Retina (tissue), 1 donor: ENCODE results near the gene PPP4R2.

Source experiments
- DNase-seq: peaks from one replicate; pipeline ENCODE4 v3.0.0-alpha.2; 2016

Gene PPP4R2

DNA sequence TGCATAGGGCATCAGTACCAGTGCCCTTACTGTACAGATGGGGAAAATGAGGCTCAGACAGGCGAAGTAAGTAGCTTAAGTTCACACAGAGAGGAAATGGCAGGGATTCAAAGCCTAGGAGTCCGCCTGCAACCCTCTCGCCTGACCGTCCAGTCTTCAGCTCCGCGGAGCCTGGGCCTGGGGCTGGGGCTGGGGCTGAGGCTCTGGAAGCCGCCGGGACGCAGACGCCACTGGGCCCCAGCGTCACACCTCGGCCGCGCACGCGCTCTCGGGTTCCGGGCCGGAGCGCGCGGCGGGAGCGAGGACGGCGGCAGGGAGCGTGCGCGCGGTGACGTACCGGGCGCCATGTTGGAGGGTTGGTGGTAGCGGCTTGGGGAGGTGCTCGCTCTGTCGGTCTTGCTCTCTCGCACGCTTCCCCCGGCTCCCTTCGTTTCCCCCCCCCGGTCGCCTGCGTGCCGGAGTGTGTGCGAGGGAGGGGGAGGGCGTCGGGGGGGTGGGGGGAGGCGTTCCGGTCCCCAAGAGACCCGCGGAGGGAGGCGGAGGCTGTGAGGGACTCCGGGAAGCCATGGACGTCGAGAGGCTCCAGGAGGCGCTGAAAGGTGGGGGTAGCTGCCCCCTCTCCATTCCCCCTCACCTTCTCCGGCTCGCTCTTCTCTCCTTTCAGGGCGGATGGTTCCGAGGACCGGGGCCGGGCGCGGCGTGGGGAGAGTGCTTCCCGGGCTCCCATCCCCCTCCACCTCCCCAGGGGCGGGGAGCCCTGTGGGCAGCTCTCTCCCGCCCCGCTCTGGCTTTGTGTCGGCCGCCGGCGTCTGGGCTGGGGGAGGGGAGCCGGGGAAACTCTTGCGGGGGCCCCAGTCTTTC, at the start of gene PPP4R2:
Gene PPP4R2, plus strand, starts transcription at position 339 of the 861 bp plus-strand sequence. Its CDS starts 227 bp downstream, at position 566.
- DNase-seq = peak; percentile 97

- DNase-seq = no peak
These were observed 48.7 kb upstream of the PPP4R2 start for GRCh38 chr3:72947715-72948490.

- DNase-seq = no peak
These were observed 47.6 kb upstream of the PPP4R2 start for GRCh38 chr3:72949016-72949415.

GRCh38 chr3:72950372-72950771, 46.2 kb upstream of the PPP4R2 start:
- no peak for DNase-seq

DNA sequence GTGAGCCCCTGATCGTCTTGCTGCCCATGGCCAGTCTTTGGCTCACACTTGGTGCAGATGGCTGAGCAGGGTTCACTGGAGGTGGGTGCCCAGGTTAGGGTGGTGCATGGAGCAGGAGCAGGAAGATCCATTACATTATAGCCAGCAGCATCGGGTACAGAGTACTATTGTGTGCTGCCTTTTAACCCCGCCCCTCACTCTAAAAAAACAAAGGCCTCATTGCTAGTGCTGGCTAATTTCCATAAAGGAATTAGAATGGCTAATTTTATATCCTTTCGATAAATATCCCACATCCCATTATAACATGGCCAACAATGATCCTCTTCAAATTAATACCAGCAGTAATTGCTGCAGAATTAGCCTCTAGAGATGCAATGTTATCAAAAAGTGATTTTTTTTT, 45.8 kb upstream of the PPP4R2 start:
- DNase-seq = no peak

DNA sequence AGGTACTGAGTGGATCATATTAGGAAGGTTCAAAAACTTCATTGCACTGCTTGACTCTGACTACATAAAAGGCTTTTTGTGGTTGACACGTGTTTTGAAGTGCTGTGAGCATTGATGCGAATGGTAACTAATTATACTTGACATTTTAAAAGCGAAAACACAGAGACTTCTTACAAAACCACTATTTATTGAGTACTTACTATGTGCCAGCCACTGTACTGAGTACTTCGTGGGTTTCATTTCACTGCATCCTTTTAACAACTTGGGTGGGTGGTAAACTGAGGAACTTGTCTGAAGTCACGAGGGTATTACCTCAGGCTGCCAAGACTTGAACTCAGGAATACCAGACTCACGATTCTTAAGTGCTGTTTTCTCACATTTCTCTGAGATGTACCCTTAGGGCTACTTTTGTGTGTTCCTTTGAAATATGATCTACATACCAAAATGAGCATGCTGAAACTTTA, 45.3 kb upstream of the PPP4R2 start:
- DNase-seq = no peak

DNA sequence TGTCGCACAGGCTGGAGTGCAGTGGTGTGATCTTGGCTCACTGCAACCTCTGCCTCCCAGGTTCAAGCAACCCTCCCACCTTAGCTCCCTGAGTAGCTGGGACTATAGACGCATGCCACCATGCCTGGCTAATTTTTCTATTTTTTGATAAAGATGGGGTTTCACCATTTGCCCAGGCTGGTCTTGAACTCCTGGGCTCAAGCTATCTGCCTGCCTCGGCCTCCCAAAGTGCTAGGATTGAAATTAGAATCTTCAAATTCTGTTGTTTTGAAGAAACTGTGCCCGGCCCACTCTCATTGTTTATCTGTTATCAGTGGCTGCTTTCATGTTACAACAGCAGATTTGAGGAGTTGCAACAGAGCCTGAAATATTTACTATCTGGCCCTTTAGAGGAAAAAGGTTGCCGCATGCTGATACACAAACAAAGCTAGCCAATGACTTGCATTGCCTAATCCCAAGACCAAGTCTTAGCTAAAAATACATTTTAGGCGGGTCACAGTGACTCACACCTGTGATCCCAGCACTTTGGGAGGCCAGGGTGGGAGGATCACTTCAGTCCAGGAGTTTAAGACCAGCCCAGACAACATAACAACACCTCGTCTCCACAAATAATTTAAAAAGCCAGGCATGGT, 43.2 kb upstream of the PPP4R2 start:
- DNase-seq = no peak

- peak; percentile 24 for DNase-seq
These were observed 39.3 kb upstream of the PPP4R2 start for GRCh38 chr3:72957297-72957696.

DNA sequence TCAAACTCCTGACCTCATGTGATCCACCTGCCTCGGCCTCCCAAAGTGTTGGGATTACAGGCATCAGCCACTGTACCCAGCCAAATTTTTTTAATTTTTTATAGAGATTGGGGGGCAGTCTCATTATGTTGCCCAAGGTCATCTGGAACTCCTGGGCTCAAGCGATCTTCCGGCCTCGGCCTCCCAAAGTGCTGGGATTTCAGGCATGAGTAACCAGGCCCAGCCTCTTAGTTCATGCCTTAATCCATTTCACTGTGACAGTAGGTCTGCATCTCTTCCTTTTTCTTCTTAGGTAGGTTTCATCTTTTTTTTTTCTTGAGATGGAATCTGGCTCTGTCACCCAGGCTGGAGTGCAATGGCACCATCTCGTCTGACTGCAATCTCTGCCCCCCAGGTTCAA, 37.3 kb upstream of the PPP4R2 start:
- DNase-seq = no peak

- DNase-seq = no peak
These were observed 35.6 kb upstream of the PPP4R2 start for GRCh38 chr3:72960812-72961518.

DNA sequence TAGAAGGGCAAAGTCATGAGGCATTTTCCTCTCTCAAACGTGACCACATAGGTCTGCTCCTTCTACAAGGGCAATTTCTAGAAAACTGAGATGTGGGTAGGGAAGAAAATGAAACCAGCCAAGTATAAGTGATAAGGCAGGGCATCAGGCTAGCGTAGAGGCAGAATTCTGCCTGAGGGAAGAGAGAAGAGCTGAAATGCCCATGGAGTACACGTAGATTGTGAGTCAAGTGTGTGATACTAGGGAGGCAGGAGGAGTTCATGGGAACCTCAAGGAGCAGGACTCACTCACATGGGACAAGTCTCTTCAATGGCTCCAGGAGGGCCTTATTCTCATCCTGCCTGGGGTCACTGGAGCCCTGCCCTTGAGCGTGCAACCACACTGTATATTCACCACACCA, 34.9 kb upstream of the PPP4R2 start:
- no peak for DNase-seq

DNA sequence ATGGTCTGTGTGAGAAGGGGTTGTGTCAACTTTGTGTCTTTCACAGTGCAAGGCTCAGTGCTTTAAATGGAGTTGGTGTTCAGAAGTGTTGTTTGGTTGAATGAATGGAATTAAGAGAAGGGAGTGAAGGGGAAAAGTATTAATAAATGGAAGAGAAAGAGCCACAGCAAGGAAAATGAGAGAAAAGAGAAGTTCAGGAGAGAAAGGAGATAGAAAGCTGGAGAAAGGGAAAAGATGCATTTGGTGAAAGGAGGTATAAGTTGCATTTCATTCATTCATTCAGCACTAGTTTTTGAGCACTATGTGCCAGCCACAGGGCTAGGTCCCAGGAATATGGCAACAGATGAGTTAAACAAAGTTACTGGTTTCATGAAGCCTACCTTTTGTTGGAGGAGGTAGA, 34.3 kb upstream of the PPP4R2 start:
- DNase-seq = no peak

DNA sequence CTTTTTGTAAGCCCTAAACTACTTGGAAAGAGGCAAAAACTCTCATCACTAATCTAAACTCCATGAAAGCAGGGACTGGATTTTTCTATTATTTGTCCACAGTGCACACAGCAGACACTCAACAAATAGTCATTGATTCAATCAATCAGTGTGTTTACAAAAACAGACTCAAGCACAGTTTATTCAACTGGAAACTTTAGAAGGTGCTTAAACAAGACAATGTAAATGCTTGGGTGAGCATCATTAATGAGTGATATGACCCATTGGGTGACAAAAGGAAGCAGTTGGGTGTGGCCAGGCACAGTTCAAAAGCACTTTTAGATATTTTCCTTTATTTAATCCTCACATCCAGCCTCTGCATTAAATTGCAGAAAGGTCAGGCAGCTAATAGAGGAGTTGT, 32.0 kb upstream of the PPP4R2 start:
- DNase-seq = no peak

- DNase-seq = no peak
These were observed 28.3 kb upstream of the PPP4R2 start for GRCh38 chr3:72968266-72968664.

DNA sequence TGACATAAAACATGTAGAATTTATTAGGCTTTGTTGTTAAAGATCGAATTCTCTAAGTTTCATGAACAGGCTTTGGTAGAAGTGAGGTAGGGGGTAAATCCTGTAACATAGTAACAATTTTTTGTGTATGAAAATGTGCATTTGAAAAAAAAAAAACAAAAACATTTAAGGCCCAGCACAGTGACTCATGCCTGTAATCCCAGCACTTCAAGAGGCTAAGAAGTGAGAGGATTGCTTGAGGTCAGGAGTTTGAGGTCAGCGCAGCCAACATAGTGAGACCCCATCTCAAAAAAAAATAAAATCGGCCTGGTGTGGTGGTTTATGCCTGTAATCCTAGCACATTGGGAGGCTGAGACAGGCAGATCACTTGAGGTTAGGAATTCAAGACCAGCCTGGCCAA, 26.8 kb upstream of the PPP4R2 start:
- DNase-seq = no peak

GRCh38 chr3:72970942-72971341, 25.7 kb upstream of the PPP4R2 start:
- no peak for DNase-seq

- no peak for DNase-seq
These were observed 23.9 kb upstream of the PPP4R2 start for GRCh38 chr3:72972706-72973030.

DNA sequence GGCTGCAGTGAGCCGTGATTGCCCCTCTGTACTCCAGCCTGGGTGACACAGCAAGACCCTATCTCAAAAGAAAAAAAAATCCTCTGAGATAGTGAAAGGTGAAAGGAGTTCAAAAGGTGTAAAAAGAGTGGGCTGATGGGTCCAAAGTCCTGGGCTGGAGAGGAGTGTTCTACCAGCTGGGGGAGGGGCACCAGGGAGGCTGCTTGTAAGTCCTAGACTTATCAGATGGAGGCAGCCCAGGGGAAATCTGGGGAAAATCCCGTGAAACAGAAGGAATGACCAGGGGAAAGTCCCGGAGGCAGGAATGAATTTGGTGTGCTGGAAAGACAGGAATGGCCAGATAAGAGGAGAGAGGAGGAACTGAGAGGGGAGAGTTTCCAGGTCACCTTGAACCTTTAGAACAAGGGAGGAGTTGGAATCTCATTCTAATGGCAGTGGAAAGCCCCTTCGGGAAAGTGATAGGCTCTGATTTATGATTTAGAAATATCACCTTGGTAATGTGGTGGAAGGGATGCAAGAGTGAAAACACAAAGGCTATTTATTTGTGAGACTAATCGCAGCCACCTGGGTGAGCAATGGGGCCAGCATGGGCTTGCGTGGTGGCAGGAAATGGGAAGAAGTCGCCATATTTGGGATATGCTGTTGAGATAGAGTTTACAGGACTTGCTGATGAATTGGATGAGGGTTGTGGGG, 23.4 kb upstream of the PPP4R2 start:
- DNase-seq = no peak

GRCh38 chr3:72973786-72974185, 22.8 kb upstream of the PPP4R2 start:
- no peak for DNase-seq

DNA sequence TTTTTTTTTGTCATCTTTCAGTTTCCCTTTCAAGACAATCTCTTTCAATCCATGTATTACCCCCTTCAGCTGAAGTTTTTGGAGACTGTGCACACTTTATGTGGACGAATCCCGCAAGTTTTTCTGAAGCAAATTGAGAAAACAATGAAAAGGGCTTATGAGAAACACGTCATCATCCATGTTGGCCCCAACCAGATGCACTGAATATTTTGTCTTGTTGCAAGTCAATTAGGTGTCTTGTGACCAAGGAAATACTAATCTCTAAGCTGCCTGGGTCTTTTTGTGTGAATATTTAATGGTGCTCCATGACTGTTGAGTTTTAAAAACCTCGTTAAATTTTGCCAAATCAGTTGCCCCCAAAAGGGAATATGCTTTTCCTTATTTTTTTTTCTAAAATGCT, 21.7 kb upstream of the PPP4R2 start:
- DNase-seq = no peak

- DNase-seq = no peak
These were observed 20.3 kb upstream of the PPP4R2 start for GRCh38 chr3:72976281-72976741.
